HG03457 (cell line): ENCODE measurements around the gene BRSK1.

Source experiments
- ATAC-seq: cut with Tn5 transposase; IDR thresholded peaks from one replicate; pipeline ENCODE4 v1.9.1; 2021; ENCODE audit warnings: moderate number of reproducible peaks; ENCODE audit not compliant: unreplicated experiment

The BRSK1 gene

DNA sequence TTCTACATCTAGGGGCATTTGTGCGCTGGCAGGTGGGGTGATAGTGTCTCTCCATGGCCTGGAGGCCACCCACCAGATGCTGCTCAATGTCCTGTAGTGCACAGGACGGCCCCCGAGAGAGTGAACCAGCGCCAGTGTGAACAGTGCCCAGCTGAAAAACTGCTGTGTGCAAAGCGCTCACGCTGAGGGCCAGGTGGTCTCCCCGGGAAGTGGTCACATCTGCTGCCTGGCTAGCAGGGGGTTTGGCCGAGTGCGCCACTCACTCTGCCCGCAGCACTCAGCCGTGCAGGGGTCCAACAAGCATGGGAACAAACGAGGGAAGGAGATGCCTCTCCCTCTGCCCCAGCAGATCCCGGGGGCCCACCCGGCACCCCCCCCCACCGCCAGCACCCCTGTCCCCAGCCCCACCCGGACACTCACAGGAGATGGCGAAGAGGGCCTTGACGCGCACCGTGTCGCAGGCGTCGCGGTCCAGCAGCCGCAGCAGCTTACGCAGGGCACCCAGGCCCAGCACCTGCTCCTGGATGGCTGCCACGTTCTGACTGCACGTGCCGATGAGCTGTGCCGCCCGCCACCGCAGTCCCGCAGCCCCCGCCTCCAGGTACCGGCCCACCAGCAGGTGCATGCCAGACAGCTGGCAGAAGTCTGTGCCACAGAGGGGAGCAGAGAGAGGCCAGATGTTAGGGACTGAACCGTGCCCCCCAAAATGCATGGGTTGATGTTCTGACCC is 9.7 kb upstream of the BRSK1 start:
- no peak for ATAC-seq

GRCh38 chr19:55275851-55276719 is 7.7 kb upstream of the BRSK1 start:
- no peak for ATAC-seq

DNA sequence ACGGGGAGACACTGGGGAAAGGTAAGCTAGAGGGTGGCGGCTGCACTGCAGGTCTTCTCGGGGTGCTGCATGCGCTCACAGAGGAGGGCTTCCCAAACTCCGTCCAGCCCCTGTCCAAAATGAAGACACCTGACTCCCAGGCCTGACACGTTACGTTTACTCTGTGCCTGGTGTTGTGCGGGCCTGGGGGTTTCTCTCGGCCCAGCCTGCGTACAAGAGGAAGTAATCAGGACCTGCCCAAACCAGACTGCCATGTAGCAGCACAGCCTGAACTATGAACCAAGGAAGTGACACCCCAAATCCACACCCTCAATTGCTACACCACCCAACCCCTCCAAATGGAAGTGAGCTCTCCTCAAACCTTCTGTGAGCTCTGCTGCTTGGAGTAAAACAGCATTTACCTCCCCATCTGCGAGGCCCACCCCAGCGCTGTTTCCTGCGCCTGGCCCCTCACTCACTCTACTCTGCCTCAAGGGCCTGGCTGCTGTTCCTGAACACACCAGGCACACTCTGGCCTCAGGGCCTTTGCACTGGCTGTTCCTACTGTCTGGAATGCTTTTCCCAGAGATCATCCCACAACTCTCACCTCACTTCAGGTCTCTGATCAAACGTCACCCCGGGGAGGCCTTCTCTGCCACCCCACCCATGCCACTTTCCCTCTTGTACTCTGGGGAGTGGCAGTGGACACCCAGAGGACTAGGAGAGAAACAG is 6.9 kb upstream of the BRSK1 start:
- no peak for ATAC-seq

DNA sequence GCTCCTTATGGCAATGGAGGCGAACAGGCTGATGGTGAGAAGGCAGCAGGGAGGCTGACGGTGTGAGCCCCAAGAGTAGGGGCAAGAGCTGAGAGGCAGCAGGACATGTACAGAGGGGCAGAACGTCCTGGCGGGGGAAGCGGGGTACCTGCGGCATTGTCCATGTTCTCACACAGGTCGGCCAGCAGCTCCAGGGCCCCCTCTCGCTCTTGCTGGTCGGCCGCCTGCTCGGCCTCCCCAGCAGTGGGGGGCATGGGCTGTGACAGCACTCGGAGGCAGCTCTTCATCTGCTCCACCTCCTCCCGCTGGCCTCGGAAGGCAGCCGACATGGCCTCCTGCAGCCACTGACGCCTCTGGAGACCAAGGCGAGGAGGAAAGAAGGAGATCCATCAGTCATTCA is 6.3 kb upstream of the BRSK1 start:
- ATAC-seq: no peak

DNA sequence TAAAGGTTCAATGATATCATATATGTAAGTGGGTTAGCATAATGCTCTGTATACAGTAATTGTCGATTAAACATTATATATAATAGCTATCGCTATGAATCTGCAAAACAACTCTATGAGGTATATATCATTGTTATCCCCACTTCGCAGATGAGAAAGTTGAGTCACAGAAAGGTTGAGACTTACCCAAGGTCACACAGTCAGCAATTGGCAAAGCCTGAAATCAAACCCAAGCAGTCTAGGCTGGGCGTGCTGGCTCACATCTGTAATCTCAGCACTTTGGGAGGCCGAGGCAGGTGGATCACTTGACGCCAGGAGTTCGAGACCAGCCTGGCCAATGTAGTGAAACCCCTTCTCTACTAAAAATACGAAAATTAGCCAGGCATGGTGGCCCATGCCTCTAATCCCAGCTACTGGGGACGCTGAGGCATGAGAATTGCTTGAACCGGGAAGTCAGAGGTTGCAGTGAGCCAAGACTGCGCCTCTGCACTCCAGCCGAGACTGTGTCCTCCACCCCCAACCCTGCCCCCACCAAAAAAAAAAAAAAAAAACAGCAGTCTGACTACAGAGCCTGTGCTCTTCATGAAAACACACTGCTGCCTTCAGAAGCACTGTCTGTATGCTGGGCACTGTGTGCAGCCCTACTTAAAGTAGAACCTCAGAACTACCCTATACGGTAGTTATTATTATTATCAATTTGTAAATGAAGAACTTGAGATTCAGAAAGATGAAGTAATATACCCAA is 5.2 kb upstream of the BRSK1 start:
- no peak for ATAC-seq

- ATAC-seq: no peak
Measured at GRCh38 chr19:55279340-55279739, 4.5 kb upstream of the BRSK1 start.

- ATAC-seq: peak; percentile 53
Measured at GRCh38 chr19:55279770-55280643, 3.8 kb upstream of the BRSK1 start, which contains the start of gene HSPBP1. Gene HSPBP1 (minus strand): TSS chr19:55280110. CDS start chr19:55279608, 502 bp downstream.

- ATAC-seq: no peak
Measured at GRCh38 chr19:55284405-55285058, 735 bp downstream of the BRSK1 start.

GRCh38 chr19:55285229-55285890 is 1.6 kb downstream of the BRSK1 start:
- ATAC-seq: no peak

DNA sequence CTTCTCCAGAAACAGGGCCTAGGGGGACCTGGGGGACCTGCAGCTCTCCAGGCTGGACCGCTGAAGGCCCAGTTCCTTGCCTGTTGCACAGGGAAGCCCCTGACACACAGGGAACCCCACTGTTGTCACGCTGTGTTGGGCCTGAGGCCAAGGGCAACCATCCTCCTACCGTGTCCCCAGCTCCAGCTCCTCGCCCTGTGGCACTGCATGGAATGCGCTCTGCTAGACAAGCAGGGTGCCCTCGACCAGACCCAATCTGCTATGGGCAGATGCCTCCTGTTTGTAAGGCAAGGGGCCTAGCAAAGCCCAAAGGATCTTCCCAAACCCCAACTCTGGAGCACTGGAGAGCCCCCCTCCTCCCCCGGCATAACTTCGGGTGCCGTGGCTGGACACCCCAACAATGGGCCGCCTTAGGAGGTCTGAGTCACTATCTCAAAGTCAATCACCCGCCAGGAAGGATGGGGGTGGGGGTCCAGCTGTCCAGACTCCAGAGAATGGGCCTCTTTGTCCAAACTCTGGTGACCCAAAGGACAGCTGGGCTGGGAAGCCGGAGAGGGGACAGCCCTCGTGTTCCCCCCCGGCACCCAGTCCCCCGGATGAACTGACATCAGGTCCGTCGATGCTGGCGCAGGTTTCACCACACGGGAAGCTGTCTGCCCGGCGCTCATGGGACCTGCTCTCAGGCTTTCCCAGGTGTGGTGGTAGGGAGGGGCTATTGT is 3.7 kb downstream of the BRSK1 start:
- ATAC-seq: no peak

- no peak for ATAC-seq
Measured at GRCh38 chr19:55289117-55289796, 5.5 kb downstream of the BRSK1 start.

GRCh38 chr19:55297267-55297666 is 13.5 kb downstream of the BRSK1 start:
- ATAC-seq: no peak

DNA sequence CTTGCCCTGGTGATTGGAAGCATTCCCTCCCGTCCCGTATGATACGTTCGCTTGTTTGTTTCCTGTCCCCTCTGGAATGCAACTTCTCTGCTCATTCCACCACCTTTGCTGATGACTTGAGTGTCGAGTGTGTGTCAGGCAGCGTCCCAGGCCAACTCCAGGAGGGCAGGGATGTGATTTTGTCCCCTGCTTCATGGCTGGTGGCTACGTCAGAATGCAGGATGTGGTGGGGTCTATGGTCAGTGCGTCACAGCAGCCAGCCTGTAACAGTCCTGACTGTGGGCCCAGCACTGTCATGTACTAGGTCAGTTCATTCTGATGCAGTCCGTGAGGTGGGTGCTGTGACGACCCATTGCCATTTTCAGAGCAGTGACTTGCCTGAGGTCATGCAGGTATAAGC is 16.2 kb downstream of the BRSK1 start:
- no peak for ATAC-seq

- no peak for ATAC-seq
Measured at GRCh38 chr19:55300886-55301458, 17.2 kb downstream of the BRSK1 start.

- ATAC-seq: no peak
Measured at GRCh38 chr19:55301459-55302317, 17.9 kb downstream of the BRSK1 start.

DNA sequence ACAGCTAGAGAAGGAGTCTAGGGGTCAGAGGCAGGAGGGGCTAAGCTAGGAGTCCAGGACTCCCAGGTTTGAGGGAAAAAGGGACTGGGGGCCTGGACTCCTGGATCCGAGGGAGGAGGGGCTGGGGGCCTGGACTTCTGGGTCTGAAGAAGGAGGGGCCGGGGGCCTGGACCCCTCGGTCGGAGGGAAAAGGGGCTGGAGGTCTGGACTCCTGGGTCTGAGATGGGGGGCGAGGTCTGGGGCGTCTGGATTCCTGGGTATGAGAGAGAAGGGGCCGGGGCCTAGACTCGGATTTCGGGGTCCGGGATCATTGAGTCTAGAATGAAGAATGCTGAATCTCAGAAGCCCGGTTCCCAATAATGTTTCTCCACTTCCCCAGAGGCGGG is 18.5 kb downstream of the BRSK1 start:
- no peak for ATAC-seq
